Tibial nerve (tissue), 3 donors: ENCODE measurements around the gene NUP93.

Experiments used
- POLR2A ChIP-seq, 2 donors: fragments of 450-650 bp; IDR thresholded peaks; one replicate each; pipeline ENCODE4 v1.6.1; 2017; ENCODE audit warnings: antibody characterized with exemption in 2 of 2, mild to moderate bottlenecking in 2 of 2, moderate library complexity in 2 of 2
- TF ChIP-seq, protein P1 (sequence below), 5 experiments: fragments of 200-600 bp in 3 of 5; fragments of 450-650 bp in 2 of 5; sonication (generic) in 3 of 5; IDR thresholded peaks; one replicate each; pipeline ENCODE4 v1.5.1; 2016 to 2019; ENCODE audit warnings: antibody characterized with exemption in 5 of 5, mild to moderate bottlenecking in 3 of 5, moderate library complexity in 2 of 5

DNA sequence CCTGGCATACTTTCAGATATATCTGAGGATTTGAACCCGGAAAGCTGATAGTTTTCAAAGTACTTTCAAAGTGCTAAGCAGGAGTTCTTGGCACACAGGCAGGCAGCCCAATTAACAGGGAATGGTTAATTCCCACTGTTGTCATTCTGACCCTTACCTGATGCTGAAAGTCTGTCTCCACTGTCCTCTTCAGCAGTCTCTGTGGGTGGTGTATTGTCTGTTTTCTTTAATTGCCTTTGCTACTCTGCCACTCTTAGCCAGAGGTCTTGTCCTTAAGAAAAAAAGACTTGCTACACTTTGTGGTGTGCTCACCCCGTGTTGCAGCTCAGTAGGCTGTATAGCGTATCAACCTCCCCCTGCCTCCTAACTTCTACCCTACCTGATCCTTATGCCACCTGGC lies 71.8 kb downstream of the NUP93 start:
- TF ChIP-seq, protein P1, sequence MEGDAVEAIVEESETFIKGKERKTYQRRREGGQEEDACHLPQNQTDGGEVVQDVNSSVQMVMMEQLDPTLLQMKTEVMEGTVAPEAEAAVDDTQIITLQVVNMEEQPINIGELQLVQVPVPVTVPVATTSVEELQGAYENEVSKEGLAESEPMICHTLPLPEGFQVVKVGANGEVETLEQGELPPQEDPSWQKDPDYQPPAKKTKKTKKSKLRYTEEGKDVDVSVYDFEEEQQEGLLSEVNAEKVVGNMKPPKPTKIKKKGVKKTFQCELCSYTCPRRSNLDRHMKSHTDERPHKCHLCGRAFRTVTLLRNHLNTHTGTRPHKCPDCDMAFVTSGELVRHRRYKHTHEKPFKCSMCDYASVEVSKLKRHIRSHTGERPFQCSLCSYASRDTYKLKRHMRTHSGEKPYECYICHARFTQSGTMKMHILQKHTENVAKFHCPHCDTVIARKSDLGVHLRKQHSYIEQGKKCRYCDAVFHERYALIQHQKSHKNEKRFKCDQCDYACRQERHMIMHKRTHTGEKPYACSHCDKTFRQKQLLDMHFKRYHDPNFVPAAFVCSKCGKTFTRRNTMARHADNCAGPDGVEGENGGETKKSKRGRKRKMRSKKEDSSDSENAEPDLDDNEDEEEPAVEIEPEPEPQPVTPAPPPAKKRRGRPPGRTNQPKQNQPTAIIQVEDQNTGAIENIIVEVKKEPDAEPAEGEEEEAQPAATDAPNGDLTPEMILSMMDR (IDR thresholded peaks at IDR 0.05): no peak
- TF ChIP-seq POLR2A (IDR thresholded peaks at IDR 0.05): no peak
